SK-N-MC (cell line): ENCODE results near the gene CHEK1.

ENCODE experiments used
- DNase-seq: peaks from one replicate; pipeline ENCODE4 v3.0.0-alpha.2; 2011; ENCODE audit warnings: low read depth, low spot score
- H3K27ac ChIP-seq: fragments of 200-600 bp; sonication (generic); 2 replicates; pipeline ENCODE4 v1.5.1; 2016; ENCODE audit warnings: mixed run types
- H3K36me3 ChIP-seq: fragments of 200-600 bp; sonication (generic); 2 replicates; pipeline ENCODE4 v1.6.1; 2017; ENCODE audit warnings: antibody characterized with exemption, low read length, mixed read lengths; ENCODE audit not compliant: insufficient read depth
- H3K4me3 ChIP-seq: fragments of 200-600 bp; sonication (generic); 2 replicates; pipeline ENCODE4 v1.5.1; 2016
- H3K9ac ChIP-seq: fragments of 200-600 bp; sonication (generic); 2 replicates; pipeline ENCODE4 v1.8.0; 2017; ENCODE audit warnings: mixed run types, mixed read lengths; ENCODE audit not compliant: insufficient read length
- H3K9me3 ChIP-seq: fragments of 200-600 bp; sonication (generic); 2 replicates; pipeline ENCODE4 v1.6.1; 2017; ENCODE audit warnings: low read depth, mild to moderate bottlenecking, antibody characterized with exemption, low read length, moderate library complexity, mixed read lengths
- EZH2 ChIP-seq: fragments of 200-600 bp; sonication (generic); IDR thresholded peaks from one replicate; pipeline ENCODE4 v1.6.1; 2017; ENCODE audit warnings: antibody characterized with exemption
- FOXP2 ChIP-seq: optimal IDR thresholded peaks from 2 replicates; pipeline ENCODE3; 2011; ENCODE audit warnings: mild to moderate bottlenecking, moderate library complexity; ENCODE audit not compliant: insufficient read depth; ENCODE audit errors: extremely low read length, control extremely low read depth
- POLR2AphosphoS5 ChIP-seq: IDR thresholded peaks from 2 replicates; pipeline ENCODE4 v1.6.1; 2012; ENCODE audit warnings: mild to moderate bottlenecking, low read depth, low read length, borderline replicate concordance

CHEK1 gene

DNA sequence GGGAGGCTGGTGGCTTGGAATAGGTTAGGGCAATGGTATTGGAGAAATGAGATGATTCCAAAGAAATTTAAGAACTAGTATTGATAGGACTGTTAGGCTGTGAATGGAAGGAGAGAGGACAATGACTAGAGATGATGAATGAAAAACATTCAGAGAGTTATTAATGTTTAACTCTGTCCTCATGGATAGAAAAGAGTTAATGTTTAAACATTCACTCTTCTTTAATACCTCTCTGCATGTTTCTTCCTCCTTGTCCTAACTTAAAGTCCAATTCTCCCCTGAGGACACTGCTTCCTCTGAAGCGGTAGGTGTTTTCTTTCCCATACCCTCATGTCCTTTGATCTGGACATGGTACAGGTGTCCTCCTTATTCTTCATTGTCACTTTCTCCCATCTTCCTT is 13.4 kb downstream of the CHEK1 start:
- Histone ChIP-seq H3K27ac (no peak overlapping the region), H3K4me3 (no peak overlapping the region), H3K9me3 (no peaks in the 10 kb centered on the region), H3K36me3 (peaks cover 85% of the 10 kb centered on the region), H3K9ac (no peak overlapping the region)
- TF ChIP-seq FOXP2 (no peak), EZH2 (no peak), POLR2AphosphoS5 (no peak)
- DNase-seq = no peak

DNA sequence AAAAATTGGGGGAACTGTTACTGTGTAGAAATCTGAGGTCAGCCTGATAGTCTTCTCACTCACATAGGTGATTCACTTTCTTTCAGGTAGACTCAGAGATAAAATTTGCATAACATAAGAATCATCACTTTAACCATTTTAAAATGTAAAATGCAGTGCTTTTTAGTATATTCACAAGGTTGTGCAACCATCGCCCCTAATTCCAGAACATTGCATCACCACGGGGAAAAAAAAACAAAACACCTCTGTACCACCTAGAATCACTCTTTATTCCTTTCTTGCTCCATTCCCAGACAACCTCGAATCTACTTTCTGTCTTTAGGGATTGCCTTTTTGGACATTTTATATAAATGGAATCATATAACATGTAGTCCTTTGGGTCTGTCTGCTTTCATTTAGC is 20.9 kb downstream of the CHEK1 start:
- TF ChIP-seq POLR2AphosphoS5 (no peak), FOXP2 (no peak), EZH2 (no peak)
- Histone ChIP-seq H3K9ac (no peak overlapping the region), H3K36me3 (peaks cover 85% of the 10 kb centered on the region)

DNA sequence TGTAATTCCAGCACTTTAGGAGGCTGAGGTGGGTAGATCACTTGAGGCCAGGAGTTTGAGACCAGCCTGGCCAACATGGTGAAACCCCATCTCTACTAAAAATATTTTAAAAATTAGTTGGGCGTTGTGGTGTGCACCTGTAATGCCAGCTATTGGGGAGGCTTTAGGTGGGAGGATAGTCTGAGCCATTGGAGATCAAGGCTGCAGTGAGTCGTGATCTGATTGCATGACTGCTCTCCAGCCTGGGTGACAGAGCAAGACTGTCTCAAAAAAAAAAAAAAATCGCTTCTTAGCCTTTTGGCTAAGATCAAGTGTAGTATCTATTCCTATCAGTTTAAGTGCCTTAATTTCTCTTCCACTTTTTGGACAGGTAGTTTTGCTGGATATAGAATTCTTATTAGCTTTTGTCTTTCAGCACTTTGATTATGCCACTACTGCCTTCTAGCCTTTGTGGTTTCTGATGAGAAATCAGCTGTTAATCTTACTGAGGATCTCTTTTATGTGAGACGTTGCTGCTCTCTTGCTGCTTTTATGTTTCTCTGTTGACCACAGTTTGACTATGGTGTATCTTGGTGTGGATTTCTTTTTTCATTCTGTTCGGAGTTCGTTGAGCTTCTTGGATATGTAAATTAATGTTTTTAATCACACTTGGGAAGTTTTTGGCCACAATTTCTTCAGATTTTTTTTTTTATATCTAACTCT is 24.7 kb downstream of the CHEK1 start:
- H3K36me3 ChIP-seq = peaks cover 80% of the 10 kb centered on the region
- no peak for TF ChIP-seq POLR2AphosphoS5
- no peak for TF ChIP-seq FOXP2
- TF ChIP-seq EZH2 = no peak
- H3K27ac ChIP-seq = no peak overlapping the region
- H3K4me3 ChIP-seq = no peak overlapping the region
- H3K9me3 ChIP-seq = no peaks in the 10 kb centered on the region
- DNase-seq = no peak
- no peak overlapping the region for H3K9ac ChIP-seq

More for the DNA sequence above, 20.9 kb downstream of the CHEK1 start:
- no peak overlapping the region for H3K27ac ChIP-seq
- H3K4me3 ChIP-seq = no peak overlapping the region
- no peak for DNase-seq
- no peaks in the 10 kb centered on the region for H3K9me3 ChIP-seq

DNA sequence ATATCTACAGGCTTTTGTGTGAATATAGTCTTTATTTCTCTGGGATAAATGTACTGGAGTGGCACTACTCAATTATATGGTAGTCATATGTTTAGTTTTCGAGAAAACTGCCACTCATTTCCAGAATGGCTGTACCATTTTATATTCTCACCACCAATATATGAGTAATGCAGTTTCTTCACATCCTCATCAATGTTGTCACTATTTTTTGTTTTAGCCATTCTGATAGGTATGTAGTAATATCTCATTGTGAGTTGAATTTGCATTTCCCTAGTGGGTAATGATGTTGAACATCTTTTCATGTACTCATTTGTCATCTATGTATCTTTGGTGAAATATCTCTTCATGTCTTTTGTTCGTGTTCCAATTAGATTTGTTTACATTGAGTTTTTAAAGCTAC is 37.7 kb downstream of the CHEK1 start:
- peaks cover 77% of the 10 kb centered on the region for H3K36me3 ChIP-seq
- H3K4me3 ChIP-seq = no peak overlapping the region
- TF ChIP-seq EZH2 = no peak
- no peak for TF ChIP-seq FOXP2
- TF ChIP-seq POLR2AphosphoS5 = no peak
- peaks cover 6% of the 10 kb centered on the region; the same call in 1 of the 2 replicates for H3K9me3 ChIP-seq
- H3K9ac ChIP-seq = no peak overlapping the region
- no peak overlapping the region for H3K27ac ChIP-seq
- DNase-seq = no peak

DNA sequence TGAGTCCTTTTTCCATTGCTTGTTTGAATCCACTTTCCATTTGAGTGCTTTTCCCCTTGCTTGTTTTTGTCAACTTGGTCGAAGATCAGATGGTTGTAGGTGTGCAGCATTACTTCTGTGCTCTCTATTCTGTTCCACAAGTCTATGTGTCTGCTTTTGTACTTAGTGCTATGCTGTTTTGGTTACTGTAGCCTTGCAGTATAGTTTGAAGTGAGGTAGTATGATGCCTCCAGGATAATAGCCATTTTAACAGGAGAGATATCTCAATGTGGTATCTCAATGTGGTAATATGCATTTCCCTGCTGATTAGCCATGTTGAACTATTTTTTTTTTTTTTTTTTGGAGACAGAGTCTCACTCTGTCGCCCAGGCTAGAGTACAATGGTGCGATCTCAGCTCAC is 38.9 kb downstream of the CHEK1 start:
- no peak for DNase-seq
- H3K9me3 ChIP-seq = peaks cover 6% of the 10 kb centered on the region; the same call in 1 of the 2 replicates
- H3K36me3 ChIP-seq = peaks cover 68% of the 10 kb centered on the region
- TF ChIP-seq EZH2 (no peak), FOXP2 (no peak), POLR2AphosphoS5 (no peak)
- no peak overlapping the region for H3K27ac ChIP-seq
- no peak overlapping the region for H3K9ac ChIP-seq
- H3K4me3 ChIP-seq = no peak overlapping the region

DNA sequence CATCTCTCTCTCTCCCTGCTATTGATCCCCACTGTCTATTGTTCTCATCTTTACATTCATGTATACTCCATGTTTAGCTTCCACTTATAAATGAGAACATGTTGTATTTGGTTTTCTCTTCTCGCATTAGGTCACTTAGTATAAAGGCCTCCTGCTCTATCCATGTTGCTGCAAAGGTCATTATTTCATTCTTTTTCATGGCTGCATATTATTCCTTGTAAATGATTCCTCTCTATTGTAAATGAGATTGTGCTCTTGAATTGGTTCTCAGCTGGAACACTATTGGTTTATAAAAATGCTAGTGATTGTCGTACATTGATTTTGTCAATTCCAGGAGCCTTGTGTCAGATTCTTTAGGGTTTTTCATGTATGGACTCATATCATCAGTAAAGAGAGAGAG is 42.2 kb downstream of the CHEK1 start:
- Histone ChIP-seq H3K36me3 (peaks cover 49% of the 10 kb centered on the region), H3K9me3 (peaks cover 6% of the 10 kb centered on the region; the same call in 1 of the 2 replicates), H3K27ac (no peak overlapping the region), H3K9ac (no peak overlapping the region), H3K4me3 (no peak overlapping the region)
- DNase-seq = no peak
- TF ChIP-seq EZH2 (no peak), FOXP2 (no peak), POLR2AphosphoS5 (no peak)

DNA sequence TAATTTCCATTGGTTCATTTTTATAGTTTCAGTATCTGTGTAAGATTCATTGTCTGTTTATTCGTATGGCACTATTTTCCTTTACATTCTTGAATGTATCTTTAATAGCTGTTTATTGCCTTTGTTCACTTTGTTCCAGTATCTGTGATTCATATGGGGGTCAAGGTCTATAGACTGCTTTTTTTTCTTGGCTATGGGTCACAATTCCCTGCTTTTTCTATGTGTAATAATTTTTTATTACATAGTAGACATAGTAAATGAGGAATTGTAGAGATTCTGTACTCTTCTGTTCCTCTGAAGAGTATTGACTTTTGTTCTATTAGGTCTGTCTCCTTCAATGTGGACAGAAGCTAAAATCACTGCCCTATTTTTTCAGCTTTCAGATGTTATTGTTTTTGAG is 45.2 kb downstream of the CHEK1 start:
- no peak overlapping the region for H3K4me3 ChIP-seq
- H3K9me3 ChIP-seq = no peaks in the 10 kb centered on the region
- no peak for TF ChIP-seq POLR2AphosphoS5
- no peak for TF ChIP-seq EZH2
- no peak for TF ChIP-seq FOXP2

DNA sequence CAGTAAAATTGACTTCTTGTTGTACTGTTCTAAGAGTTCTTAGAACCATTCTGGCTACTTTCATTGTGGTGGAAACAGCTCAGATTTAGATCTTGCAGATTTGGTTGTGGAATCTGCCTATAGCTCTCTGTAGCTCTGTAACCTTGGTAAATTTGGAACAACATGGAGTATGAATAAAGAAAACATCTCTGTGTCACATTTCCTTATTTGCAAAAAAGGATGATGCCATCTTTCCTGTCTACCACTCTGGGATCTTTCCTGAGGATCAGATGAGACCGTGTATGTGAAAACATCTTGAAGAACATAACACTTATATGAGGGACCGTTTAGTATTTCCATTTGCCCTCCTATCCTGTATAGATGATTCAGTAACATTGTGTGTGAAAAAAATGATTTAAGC is 46.6 kb downstream of the CHEK1 start:
- no peak overlapping the region for H3K27ac ChIP-seq
- H3K36me3 ChIP-seq = peaks cover 19% of the 10 kb centered on the region
- TF ChIP-seq EZH2 (no peak), FOXP2 (no peak), POLR2AphosphoS5 (no peak)
- H3K9me3 ChIP-seq = no peaks in the 10 kb centered on the region
- no peak for DNase-seq
- no peak overlapping the region for H3K9ac ChIP-seq
- no peak overlapping the region for H3K4me3 ChIP-seq

More for the DNA sequence above, 45.2 kb downstream of the CHEK1 start:
- no peak for DNase-seq
- Histone ChIP-seq H3K36me3 (peaks cover 21% of the 10 kb centered on the region), H3K27ac (no peak overlapping the region), H3K9ac (no peak overlapping the region)

DNA sequence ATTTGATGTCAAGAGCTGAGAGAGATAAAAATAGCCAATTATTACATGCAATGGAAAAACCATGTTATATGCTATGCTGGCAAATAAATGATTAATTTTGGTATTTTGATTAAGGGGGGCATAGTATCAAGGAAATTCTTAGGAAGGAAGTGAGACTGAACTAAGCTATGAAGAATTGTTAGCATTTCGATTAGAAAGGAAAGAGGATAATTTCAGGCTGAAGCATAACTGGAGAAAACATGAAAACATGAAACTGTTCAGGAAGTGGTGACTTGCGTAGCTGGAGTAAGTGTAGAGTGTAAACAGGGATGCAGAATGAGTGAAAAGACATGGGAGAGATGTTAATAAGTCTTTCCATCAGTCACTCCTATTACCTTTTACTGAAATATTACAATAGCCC is 49.2 kb downstream of the CHEK1 start:
- H3K9me3 ChIP-seq = no peaks in the 10 kb centered on the region
- H3K9ac ChIP-seq = no peak overlapping the region
- H3K36me3 ChIP-seq = peaks cover 22% of the 10 kb centered on the region
- H3K4me3 ChIP-seq = no peak overlapping the region
- TF ChIP-seq POLR2AphosphoS5 = no peak
- no peak for TF ChIP-seq FOXP2
- no peak for TF ChIP-seq EZH2
- no peak for DNase-seq
- H3K27ac ChIP-seq = no peak overlapping the region
